SK-N-SH (cell line): ENCODE measurements around the gene PRLH.

Source experiments
- CHD2 ChIP-seq: fragments of 150-350 bp; IDR thresholded peaks from 2 replicates; pipeline ENCODE4 v1.6.1; 2018; ENCODE audit warnings: low read length; ENCODE audit not compliant: partially characterized antibody
- CTCF ChIP-seq: fragments of 200-600 bp; sonication (generic); IDR thresholded peaks from 2 replicates; pipeline ENCODE4 v1.6.1; 2017; ENCODE audit warnings: antibody characterized with exemption, mild to moderate bottlenecking, moderate library complexity
- ELF1 ChIP-seq: IDR thresholded peaks from 2 replicates; pipeline ENCODE4 v1.4.0; 2012
- EP300 ChIP-seq, 2 experiments: IDR thresholded peaks; 2 replicates each; pipeline versions ENCODE4 v1.4.0 to v1.6.1; 2012; ENCODE audit warnings: borderline replicate concordance in 1 of 2, low read depth in 1 of 2, low read length in 1 of 2
- EZH2phosphoT487 ChIP-seq: fragments of 200-600 bp; sonication (generic); IDR thresholded peaks from 2 replicates; pipeline ENCODE4 v1.6.1; 2017; ENCODE audit warnings: low read depth, mixed run types, mild to moderate bottlenecking, antibody characterized with exemption, moderate library complexity, borderline replicate concordance
- FOXJ3 ChIP-seq: sonication (generic); formaldehyde crosslinking; IDR thresholded peaks from 2 replicates; pipeline ENCODE4 v1.5.1; 2020; ENCODE audit warnings: mild to moderate bottlenecking, missing genetic modification reagents
- MAX ChIP-seq: IDR thresholded peaks from 2 replicates; pipeline ENCODE4 v1.4.0; 2012; ENCODE audit warnings: low read depth
- NFIC ChIP-seq: IDR thresholded peaks from 2 replicates; pipeline ENCODE4 v1.4.0; 2012; ENCODE audit warnings: borderline replicate concordance
- POLR2AphosphoS5 ChIP-seq: IDR thresholded peaks from 2 replicates; pipeline ENCODE4 v1.6.1; 2012; ENCODE audit warnings: low read depth, low read length
- SIN3A ChIP-seq: IDR thresholded peaks from 2 replicates; pipeline ENCODE4 v1.6.1; 2012; ENCODE audit warnings: low read depth, mild to moderate bottlenecking, low read length, moderate library complexity, borderline replicate concordance
- TAF1 ChIP-seq: IDR thresholded peaks from 2 replicates; pipeline ENCODE4 v1.6.1; 2012; ENCODE audit warnings: low read depth, mild to moderate bottlenecking, low read length, moderate library complexity, borderline replicate concordance
- TEAD4 ChIP-seq: IDR thresholded peaks from 2 replicates; pipeline ENCODE4 v1.4.0; 2012; ENCODE audit warnings: mild to moderate bottlenecking, borderline replicate concordance; ENCODE audit not compliant: insufficient read depth

- TF ChIP-seq NFIC: no peak
- no peak for TF ChIP-seq TEAD4
- no peak for TF ChIP-seq CTCF
- no peak for TF ChIP-seq ELF1
- TF ChIP-seq EZH2phosphoT487: no peak
- TF ChIP-seq FOXJ3 (CRISPR knock-in tag): no peak
- TF ChIP-seq EP300 (IDR thresholded peaks at IDR 0.05; ENCODE audit: borderline replicate concordance in 1 of 2, low read depth in 1 of 2, low read length in 1 of 2): no peak
- no peak for TF ChIP-seq SIN3A
- TF ChIP-seq CHD2: no peak
- TF ChIP-seq TAF1: no peak
- no peak for TF ChIP-seq POLR2AphosphoS5
- TF ChIP-seq MAX: no peak
Measured at GRCh38 chr2:237593036-237593435, 26.7 kb downstream of the PRLH start.
